Omental fat pad (tissue), 4 donors: ENCODE data around the gene HS6ST1. TPM values are rescaled to one million over a fixed set of nuclear protein-coding genes. Genes with fewer than 3 reads are reported as not detected.

Experiments used
- ATAC-seq: fragments of 150-250 bp; one replicate; pipeline ENCODE4 v1.9.1; 2016; ENCODE audit warnings: mild to moderate bottlenecking, moderate library complexity; ENCODE audit not compliant: low FRiP score
- DNase-seq: peaks from one replicate; pipeline ENCODE4 v3.0.0-alpha.2; 2019; ENCODE audit warnings: low spot score
- CTCF ChIP-seq, 3 donors: fragments of 450-650 bp; IDR thresholded peaks; one replicate each; pipeline ENCODE4 v1.5.1; 2016 to 2017; ENCODE audit warnings: antibody characterized with exemption in 3 of 3, mild to moderate bottlenecking in 3 of 3, moderate library complexity in 2 of 3
- total RNA-seq, 4 donors: library from RNA; depleted of rRNA; stranded (reverse); fragments of >200 nt; gene quantifications; one replicate each; pipeline ENCODE4 v1.1.0, GENCODE V29; 2016

The HS6ST1 gene
- total RNA-seq, 4 donors from 2014 or later = 17.8 to 28.9 (median 24.3) TPM

GRCh38 chr2:128272601-128273468 lies 45.8 kb downstream of the HS6ST1 start:
- no peak for ATAC-seq
- no peak for DNase-seq
- TF ChIP-seq CTCF (IDR thresholded peaks at IDR 0.05) = no peak

- peak; percentile 16 for DNase-seq
- ATAC-seq = no peak
- TF ChIP-seq CTCF (IDR thresholded peaks at IDR 0.05) = no peak
Measured at GRCh38 chr2:128271911-128272600, 46.6 kb downstream of the HS6ST1 start.

- no peak for TF ChIP-seq CTCF (IDR thresholded peaks at IDR 0.05)
- no peak for DNase-seq
- no peak for ATAC-seq
Measured at GRCh38 chr2:128271597-128271910, 47.1 kb downstream of the HS6ST1 start.

- DNase-seq = no peak
- no peak for ATAC-seq
- TF ChIP-seq CTCF (IDR thresholded peaks at IDR 0.05) = no peak
Measured at GRCh38 chr2:128270672-128271596, 47.7 kb downstream of the HS6ST1 start.

GRCh38 chr2:128269990-128270671 lies 48.5 kb downstream of the HS6ST1 start:
- no peak for DNase-seq
- ATAC-seq = no peak

More at GRCh38 chr2:128269990-128270671, 48.5 kb downstream of the HS6ST1 start:
- TF ChIP-seq CTCF (IDR thresholded peaks at IDR 0.05) = no peak
